ENCODE results near the gene BPIFB2. TPM values are rescaled to one million over a fixed set of nuclear protein-coding genes. Genes with fewer than 3 reads are reported as not detected.

BPIFB2 gene
- total RNA-seq, 1 donor from 2014 or later, result not detected

DNA sequence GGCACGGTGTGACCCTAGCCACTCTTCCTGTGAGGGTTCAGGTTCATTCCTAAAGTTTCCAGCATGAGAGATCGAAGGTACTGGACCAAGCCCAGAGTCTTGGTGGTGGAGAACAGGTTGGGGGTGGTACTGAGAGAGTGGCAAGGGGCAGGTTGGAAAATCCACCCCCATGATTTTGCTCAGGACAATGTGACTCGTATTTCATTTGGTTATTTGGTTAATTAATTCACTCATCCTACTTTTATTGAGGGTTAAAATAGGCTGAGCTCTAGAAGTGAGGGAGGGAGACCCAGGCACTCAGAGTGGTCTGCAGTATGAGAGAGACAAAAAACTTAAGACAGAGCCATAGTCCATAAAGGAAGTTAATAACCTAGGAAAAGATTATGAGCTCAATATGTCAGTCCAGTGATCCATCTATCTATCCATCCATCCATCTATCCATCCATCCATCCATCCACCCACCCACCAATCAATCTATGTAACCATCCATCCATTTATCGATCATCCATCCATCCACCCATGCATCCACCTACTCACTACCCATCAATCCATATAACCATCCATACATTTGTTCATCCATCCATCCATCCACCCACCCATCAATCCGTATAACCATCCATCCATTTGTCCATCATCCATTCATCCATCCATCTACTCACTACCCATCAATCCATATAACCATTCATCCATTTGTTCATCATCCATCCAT lies 17.3 kb downstream of the BPIFB2 start:
- H3K9me3 Mint-ChIP-seq (ENCODE audit: unreplicated experiment), result no peaks in the 10 kb centered on the region
- no peak overlapping the region for H3K27ac Mint-ChIP-seq (ENCODE audit: unreplicated experiment)
- H3K27me3 Mint-ChIP-seq (ENCODE audit: unreplicated experiment), result no peaks in the 10 kb centered on the region
- DNase-seq (ENCODE audit: low spot score), result no peak
- no peak overlapping the region for H3K4me3 Mint-ChIP-seq (ENCODE audit: unreplicated experiment)
- no peaks in the 10 kb centered on the region for H3K36me3 Mint-ChIP-seq (ENCODE audit: low read depth, unreplicated experiment)
- no peaks in the 10 kb centered on the region for H3K4me1 Mint-ChIP-seq (ENCODE audit: unreplicated experiment)
- TF ChIP-seq, protein P1, sequence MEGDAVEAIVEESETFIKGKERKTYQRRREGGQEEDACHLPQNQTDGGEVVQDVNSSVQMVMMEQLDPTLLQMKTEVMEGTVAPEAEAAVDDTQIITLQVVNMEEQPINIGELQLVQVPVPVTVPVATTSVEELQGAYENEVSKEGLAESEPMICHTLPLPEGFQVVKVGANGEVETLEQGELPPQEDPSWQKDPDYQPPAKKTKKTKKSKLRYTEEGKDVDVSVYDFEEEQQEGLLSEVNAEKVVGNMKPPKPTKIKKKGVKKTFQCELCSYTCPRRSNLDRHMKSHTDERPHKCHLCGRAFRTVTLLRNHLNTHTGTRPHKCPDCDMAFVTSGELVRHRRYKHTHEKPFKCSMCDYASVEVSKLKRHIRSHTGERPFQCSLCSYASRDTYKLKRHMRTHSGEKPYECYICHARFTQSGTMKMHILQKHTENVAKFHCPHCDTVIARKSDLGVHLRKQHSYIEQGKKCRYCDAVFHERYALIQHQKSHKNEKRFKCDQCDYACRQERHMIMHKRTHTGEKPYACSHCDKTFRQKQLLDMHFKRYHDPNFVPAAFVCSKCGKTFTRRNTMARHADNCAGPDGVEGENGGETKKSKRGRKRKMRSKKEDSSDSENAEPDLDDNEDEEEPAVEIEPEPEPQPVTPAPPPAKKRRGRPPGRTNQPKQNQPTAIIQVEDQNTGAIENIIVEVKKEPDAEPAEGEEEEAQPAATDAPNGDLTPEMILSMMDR (IDR thresholded peaks at IDR 0.05; ENCODE audit: unreplicated experiment), result no peak

- TF ChIP-seq, protein P1 (IDR thresholded peaks at IDR 0.05; ENCODE audit: unreplicated experiment), result no peak
- no peaks in the 10 kb centered on the region for H3K4me1 Mint-ChIP-seq (ENCODE audit: unreplicated experiment)
- no peak overlapping the region for H3K4me3 Mint-ChIP-seq (ENCODE audit: unreplicated experiment)
- no peak overlapping the region for H3K27ac Mint-ChIP-seq (ENCODE audit: unreplicated experiment)
- no peaks in the 10 kb centered on the region for H3K27me3 Mint-ChIP-seq (ENCODE audit: unreplicated experiment)
- no peaks in the 10 kb centered on the region for H3K9me3 Mint-ChIP-seq (ENCODE audit: unreplicated experiment)
- no peak for DNase-seq (ENCODE audit: low spot score)
- no peaks in the 10 kb centered on the region for H3K36me3 Mint-ChIP-seq (ENCODE audit: low read depth, unreplicated experiment)
Measured at GRCh38 chr20:33025318-33025876, 17.9 kb downstream of the BPIFB2 start.

DNA sequence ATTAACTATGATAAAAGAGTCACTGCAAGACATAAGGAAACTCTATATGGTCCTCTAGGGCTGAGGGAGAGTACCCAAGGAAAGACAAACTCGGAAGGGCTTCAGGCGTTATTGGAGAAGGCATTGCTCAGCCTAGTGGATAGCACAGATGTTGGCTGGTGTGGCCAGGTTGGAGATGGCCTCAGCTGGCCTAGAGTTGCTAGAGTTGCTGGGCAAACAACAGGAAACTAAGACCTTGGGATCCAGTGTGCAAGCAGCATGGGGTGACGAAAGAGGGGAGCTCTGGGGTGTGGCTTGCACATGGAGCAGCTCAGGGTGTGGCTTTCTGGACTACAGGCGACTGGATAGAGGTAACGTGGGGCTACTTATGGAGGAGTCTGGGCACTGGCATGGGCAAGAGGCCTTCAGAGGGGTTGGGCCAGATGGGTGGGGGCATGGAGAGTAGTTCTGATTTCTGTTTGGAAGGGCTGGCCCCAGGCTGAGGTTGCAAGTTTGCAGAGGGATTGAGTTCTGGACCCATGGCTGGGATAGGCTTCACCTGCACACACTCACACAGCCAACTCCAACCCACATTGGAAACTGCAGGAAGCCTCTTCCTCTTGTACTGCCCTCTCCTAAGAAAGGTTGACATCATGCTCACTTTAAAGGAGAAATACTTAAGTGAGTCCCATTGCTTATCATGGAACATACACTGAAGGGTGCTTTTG lies 18.7 kb downstream of the BPIFB2 start:
- no peak overlapping the region for H3K4me3 Mint-ChIP-seq (ENCODE audit: unreplicated experiment)
- no peaks in the 10 kb centered on the region for H3K4me1 Mint-ChIP-seq (ENCODE audit: unreplicated experiment)

DNA sequence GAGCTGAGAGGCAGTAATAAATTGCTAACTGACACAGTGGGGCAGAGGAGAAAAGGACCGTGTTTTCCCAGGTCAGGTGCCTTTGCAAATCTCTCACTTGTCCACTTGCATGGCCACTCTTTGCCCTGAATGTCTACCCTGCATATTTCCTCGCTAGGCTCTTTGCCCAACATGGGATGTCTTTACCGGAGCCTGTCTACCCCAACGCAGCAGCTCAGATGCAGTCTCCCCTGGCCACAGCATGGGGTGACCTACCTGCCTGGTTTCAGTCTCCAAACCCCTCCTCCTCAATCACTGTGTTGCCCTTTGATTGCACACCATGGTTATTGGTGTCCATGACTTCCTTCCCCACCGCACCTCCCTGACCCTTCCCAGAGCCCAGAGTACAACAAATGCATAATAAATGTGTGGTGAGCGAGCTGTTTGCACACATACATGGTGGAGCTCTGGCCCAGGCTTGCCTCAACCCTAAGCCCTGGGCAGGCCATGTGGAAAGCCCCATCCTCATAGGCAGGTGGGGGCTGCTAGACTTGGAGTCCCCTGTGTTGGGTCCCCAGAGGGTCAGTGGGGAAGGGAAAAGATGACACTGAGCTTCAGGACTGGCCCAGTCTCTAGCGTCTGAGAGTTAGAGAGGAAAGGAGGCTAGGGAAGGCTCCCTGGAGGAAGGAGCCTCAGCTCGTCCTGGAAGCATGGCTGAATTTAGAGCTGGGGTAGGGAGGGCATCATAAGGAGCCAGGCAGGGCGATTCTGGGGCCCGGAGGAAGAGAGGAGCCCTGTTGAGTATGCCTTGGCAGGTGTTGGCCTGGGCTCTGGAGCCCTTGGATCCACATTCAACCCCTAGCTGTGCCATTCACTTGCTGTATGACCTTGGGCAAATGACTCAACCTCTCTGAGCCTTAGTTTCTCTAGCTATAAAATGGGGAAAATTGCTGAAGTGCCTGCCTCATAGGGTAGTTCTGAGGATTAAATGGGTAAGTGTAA lies 19.6 kb downstream of the BPIFB2 start:
- no peak overlapping the region for H3K4me3 Mint-ChIP-seq (ENCODE audit: unreplicated experiment)

More for the DNA sequence above, 18.7 kb downstream of the BPIFB2 start:
- H3K27ac Mint-ChIP-seq (ENCODE audit: unreplicated experiment), result no peak overlapping the region
- no peaks in the 10 kb centered on the region for H3K9me3 Mint-ChIP-seq (ENCODE audit: unreplicated experiment)
- no peaks in the 10 kb centered on the region for H3K27me3 Mint-ChIP-seq (ENCODE audit: unreplicated experiment)
- TF ChIP-seq, protein P1 (IDR thresholded peaks at IDR 0.05; ENCODE audit: unreplicated experiment), result no peak
- DNase-seq (ENCODE audit: low spot score), result no peak
- H3K36me3 Mint-ChIP-seq (ENCODE audit: low read depth, unreplicated experiment), result no peaks in the 10 kb centered on the region

More for the DNA sequence above, 19.6 kb downstream of the BPIFB2 start:
- Mint-ChIP-seq H3K27ac (ENCODE audit: unreplicated experiment) (no peak overlapping the region), H3K36me3 (ENCODE audit: low read depth, unreplicated experiment) (no peaks in the 10 kb centered on the region), H3K27me3 (ENCODE audit: unreplicated experiment) (no peaks in the 10 kb centered on the region), H3K9me3 (ENCODE audit: unreplicated experiment) (no peaks in the 10 kb centered on the region), H3K4me1 (ENCODE audit: unreplicated experiment) (no peaks in the 10 kb centered on the region)
- DNase-seq (ENCODE audit: low spot score), result no peak
- TF ChIP-seq, protein P1 (IDR thresholded peaks at IDR 0.05; ENCODE audit: unreplicated experiment), result no peak

Measured in endothelial cell (in vitro differentiated cells).